Measurements from ENCODE around the gene GFRA1.

GFRA1 gene

GRCh38 chr10:116108095-116108494 is 164.9 kb downstream of the GFRA1 start:
- Histone ChIP-seq H3K36me3 (ENCODE audit: insufficient read depth) (no peaks in the 10 kb centered on the region), H3K9ac (no peak overlapping the region), H3K27me3 (ENCODE audit: insufficient read depth, low read depth) (no peaks in the 10 kb centered on the region), H4K20me1 (ENCODE audit: insufficient read depth) (no peaks in the 10 kb centered on the region), H3K4me3 (IDR thresholded peaks at IDR 0.05; ENCODE audit: insufficient read depth, low read depth, low read length) (no peak overlapping the region), H3K4me1 (ENCODE audit: low read depth, poor library complexity, severe bottlenecking) (no peaks in the 10 kb centered on the region), H3K27ac (no peak overlapping the region), H3K79me2 (ENCODE audit: insufficient read depth, low read depth) (no peaks in the 10 kb centered on the region), H2AFZ (ENCODE audit: low read depth) (no peak overlapping the region), H3K4me2 (no peak overlapping the region)
- TF ChIP-seq, protein P1, sequence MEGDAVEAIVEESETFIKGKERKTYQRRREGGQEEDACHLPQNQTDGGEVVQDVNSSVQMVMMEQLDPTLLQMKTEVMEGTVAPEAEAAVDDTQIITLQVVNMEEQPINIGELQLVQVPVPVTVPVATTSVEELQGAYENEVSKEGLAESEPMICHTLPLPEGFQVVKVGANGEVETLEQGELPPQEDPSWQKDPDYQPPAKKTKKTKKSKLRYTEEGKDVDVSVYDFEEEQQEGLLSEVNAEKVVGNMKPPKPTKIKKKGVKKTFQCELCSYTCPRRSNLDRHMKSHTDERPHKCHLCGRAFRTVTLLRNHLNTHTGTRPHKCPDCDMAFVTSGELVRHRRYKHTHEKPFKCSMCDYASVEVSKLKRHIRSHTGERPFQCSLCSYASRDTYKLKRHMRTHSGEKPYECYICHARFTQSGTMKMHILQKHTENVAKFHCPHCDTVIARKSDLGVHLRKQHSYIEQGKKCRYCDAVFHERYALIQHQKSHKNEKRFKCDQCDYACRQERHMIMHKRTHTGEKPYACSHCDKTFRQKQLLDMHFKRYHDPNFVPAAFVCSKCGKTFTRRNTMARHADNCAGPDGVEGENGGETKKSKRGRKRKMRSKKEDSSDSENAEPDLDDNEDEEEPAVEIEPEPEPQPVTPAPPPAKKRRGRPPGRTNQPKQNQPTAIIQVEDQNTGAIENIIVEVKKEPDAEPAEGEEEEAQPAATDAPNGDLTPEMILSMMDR (conservative IDR thresholded peaks at IDR 0.05; ENCODE audit: low read depth, low read length): no peak

GRCh38 chr10:116106611-116107010 is 166.4 kb downstream of the GFRA1 start:
- Histone ChIP-seq H3K36me3 (ENCODE audit: insufficient read depth) (no peaks in the 10 kb centered on the region), H3K27me3 (ENCODE audit: insufficient read depth, low read depth) (no peaks in the 10 kb centered on the region), H4K20me1 (ENCODE audit: insufficient read depth) (no peaks in the 10 kb centered on the region), H3K9ac (no peak overlapping the region), H3K4me3 (IDR thresholded peaks at IDR 0.05; ENCODE audit: insufficient read depth, low read depth, low read length) (no peak overlapping the region), H3K27ac (no peak overlapping the region), H3K4me1 (ENCODE audit: low read depth, poor library complexity, severe bottlenecking) (no peaks in the 10 kb centered on the region), H2AFZ (ENCODE audit: low read depth) (no peak overlapping the region), H3K79me2 (ENCODE audit: insufficient read depth, low read depth) (no peaks in the 10 kb centered on the region), H3K4me2 (no peak overlapping the region)
- TF ChIP-seq, protein P1 (conservative IDR thresholded peaks at IDR 0.05; ENCODE audit: low read depth, low read length): no peak

- H3K9ac ChIP-seq: no peak overlapping the region
- no peak overlapping the region for H3K4me3 ChIP-seq (IDR thresholded peaks at IDR 0.05; ENCODE audit: insufficient read depth, low read depth, low read length)
- no peaks in the 10 kb centered on the region for H3K36me3 ChIP-seq (ENCODE audit: insufficient read depth)
- H4K20me1 ChIP-seq (ENCODE audit: insufficient read depth): no peaks in the 10 kb centered on the region
- no peak overlapping the region for H3K27ac ChIP-seq
- H2AFZ ChIP-seq (ENCODE audit: low read depth): no peak overlapping the region
- no peaks in the 10 kb centered on the region for H3K4me1 ChIP-seq (ENCODE audit: low read depth, poor library complexity, severe bottlenecking)
- H3K79me2 ChIP-seq (ENCODE audit: insufficient read depth, low read depth): no peaks in the 10 kb centered on the region
- TF ChIP-seq, protein P1 (conservative IDR thresholded peaks at IDR 0.05; ENCODE audit: low read depth, low read length): no peak
- no peak overlapping the region for H3K4me2 ChIP-seq
- H3K27me3 ChIP-seq (ENCODE audit: insufficient read depth, low read depth): no peaks in the 10 kb centered on the region
These were observed 167.7 kb downstream of the GFRA1 start for GRCh38 chr10:116105264-116105663.

- H3K9ac ChIP-seq: no peak overlapping the region
- H3K36me3 ChIP-seq (ENCODE audit: insufficient read depth): no peaks in the 10 kb centered on the region
- H3K79me2 ChIP-seq (ENCODE audit: insufficient read depth, low read depth): no peaks in the 10 kb centered on the region
- no peak overlapping the region for H3K27ac ChIP-seq
- H3K4me1 ChIP-seq (ENCODE audit: low read depth, poor library complexity, severe bottlenecking): no peaks in the 10 kb centered on the region
- H3K4me2 ChIP-seq: no peak overlapping the region
- TF ChIP-seq, protein P1 (conservative IDR thresholded peaks at IDR 0.05; ENCODE audit: low read depth, low read length): no peak
- H4K20me1 ChIP-seq (ENCODE audit: insufficient read depth): no peaks in the 10 kb centered on the region
- H3K4me3 ChIP-seq (IDR thresholded peaks at IDR 0.05; ENCODE audit: insufficient read depth, low read depth, low read length): no peak overlapping the region
- no peak overlapping the region for H2AFZ ChIP-seq (ENCODE audit: low read depth)
- H3K27me3 ChIP-seq (ENCODE audit: insufficient read depth, low read depth): no peaks in the 10 kb centered on the region
These were observed 168.6 kb downstream of the GFRA1 start for GRCh38 chr10:116104210-116104932.

All from KMS-11 (cell line).